ENCODE measurements around the gene MAP3K3. TPM values are rescaled to one million over a fixed set of nuclear protein-coding genes. Genes with fewer than 3 reads are reported as not detected.

MAP3K3 gene
- total and polyA plus RNA-seq, 9 of the 15 experiments (the other 6 are each of a cell fraction or from before 2014, with no cell fraction given) = 0.69 to 16.5 (median 12.1) TPM

GRCh38 chr17:63675607-63676546 is 53.7 kb downstream of the MAP3K3 start (continued):
- TF ChIP-seq MTA3 (IDR thresholded peaks at IDR 0.05; ENCODE audit: borderline replicate concordance) = peak; percentile 67; the same call in 1 of the 2 replicates
- TF ChIP-seq, protein P1, sequence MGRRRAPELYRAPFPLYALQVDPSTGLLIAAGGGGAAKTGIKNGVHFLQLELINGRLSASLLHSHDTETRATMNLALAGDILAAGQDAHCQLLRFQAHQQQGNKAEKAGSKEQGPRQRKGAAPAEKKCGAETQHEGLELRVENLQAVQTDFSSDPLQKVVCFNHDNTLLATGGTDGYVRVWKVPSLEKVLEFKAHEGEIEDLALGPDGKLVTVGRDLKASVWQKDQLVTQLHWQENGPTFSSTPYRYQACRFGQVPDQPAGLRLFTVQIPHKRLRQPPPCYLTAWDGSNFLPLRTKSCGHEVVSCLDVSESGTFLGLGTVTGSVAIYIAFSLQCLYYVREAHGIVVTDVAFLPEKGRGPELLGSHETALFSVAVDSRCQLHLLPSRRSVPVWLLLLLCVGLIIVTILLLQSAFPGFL (CRISPR knock-in tag; IDR thresholded peaks at IDR 0.05) = peak; percentile 25; the same call in 1 of the 2 replicates
- TF ChIP-seq, protein P2, sequence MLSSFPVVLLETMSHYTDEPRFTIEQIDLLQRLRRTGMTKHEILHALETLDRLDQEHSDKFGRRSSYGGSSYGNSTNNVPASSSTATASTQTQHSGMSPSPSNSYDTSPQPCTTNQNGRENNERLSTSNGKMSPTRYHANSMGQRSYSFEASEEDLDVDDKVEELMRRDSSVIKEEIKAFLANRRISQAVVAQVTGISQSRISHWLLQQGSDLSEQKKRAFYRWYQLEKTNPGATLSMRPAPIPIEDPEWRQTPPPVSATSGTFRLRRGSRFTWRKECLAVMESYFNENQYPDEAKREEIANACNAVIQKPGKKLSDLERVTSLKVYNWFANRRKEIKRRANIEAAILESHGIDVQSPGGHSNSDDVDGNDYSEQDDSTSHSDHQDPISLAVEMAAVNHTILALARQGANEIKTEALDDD (IDR thresholded peaks at IDR 0.05) = no peak
- peak; percentile 80; the same call in 1 of the 2 replicates for TF ChIP-seq SPI1 (IDR thresholded peaks at IDR 0.05; ENCODE audit: borderline replicate concordance, low read depth, low read length)
- TF ChIP-seq NFIC (IDR thresholded peaks at IDR 0.05) = peak; percentile 100
- peak; percentile 43; the same call in 1 of the 2 replicates for TF ChIP-seq VEZF1 (CRISPR knock-in tag; IDR thresholded peaks at IDR 0.05)
- TF ChIP-seq ZBTB17 (CRISPR knock-in tag; IDR thresholded peaks at IDR 0.05) = peak; percentile 25; the same call in 1 of the 2 replicates
- TF ChIP-seq, protein P3, sequence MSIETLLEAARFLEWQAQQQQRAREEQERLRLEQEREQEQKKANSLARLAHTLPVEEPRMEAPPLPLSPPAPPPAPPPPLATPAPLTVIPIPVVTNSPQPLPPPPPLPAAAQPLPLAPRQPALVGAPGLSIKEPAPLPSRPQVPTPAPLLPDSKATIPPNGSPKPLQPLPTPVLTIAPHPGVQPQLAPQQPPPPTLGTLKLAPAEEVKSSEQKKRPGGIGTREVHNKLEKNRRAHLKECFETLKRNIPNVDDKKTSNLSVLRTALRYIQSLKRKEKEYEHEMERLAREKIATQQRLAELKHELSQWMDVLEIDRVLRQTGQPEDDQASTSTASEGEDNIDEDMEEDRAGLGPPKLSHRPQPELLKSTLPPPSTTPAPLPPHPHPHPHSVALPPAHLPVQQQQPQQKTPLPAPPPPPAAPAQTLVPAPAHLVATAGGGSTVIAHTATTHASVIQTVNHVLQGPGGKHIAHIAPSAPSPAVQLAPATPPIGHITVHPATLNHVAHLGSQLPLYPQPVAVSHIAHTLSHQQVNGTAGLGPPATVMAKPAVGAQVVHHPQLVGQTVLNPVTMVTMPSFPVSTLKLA (conservative IDR thresholded peaks at IDR 0.05) = 0 out of 4 replicates have a peak, but pooled peaks of 1 of the 2 experiments have one; percentile 34
- TF ChIP-seq ATF7 (IDR thresholded peaks at IDR 0.05) = no peak; the same call in 1 of the 2 replicates
- peak; percentile 66 for TF ChIP-seq POLR2AphosphoS5 (IDR thresholded peaks at IDR 0.05; ENCODE audit: control insufficient read depth, insufficient read depth, low read depth, low read length)
- 0 out of 2 replicates have a peak, but pooled peaks have one; percentile 37 for TF ChIP-seq XRCC5 (IDR thresholded peaks at IDR 0.05; ENCODE audit: low read depth, low read length)
- no peak for TF ChIP-seq HNRNPH1 (optimal IDR thresholded peaks at IDR 0.05; ENCODE audit: low read depth, low read length)
- peak in 1 of 2 experiments; percentile 47; a peak in 1 of 4 replicates for TF ChIP-seq FOXK2 (conservative IDR thresholded peaks at IDR 0.05 in 1 of 2, IDR thresholded peaks at IDR 0.05 in 1 of 2; ENCODE audit: low read depth in 2 of 2)
- TF ChIP-seq ZBTB9 (CRISPR knock-in tag; IDR thresholded peaks at IDR 0.05) = peak; percentile 55; the same call in 1 of the 2 replicates
- TF ChIP-seq SMARCC2 (IDR thresholded peaks at IDR 0.05; ENCODE audit: low read depth) = peak; percentile 57; the same call in 1 of the 2 replicates
- TF ChIP-seq SRSF3 (IDR thresholded peaks at IDR 0.05; ENCODE audit: insufficient read depth, low read length) = no peak
- no peak for TF ChIP-seq ZBED1 (IDR thresholded peaks at IDR 0.05)
- TF ChIP-seq ZEB2 (IDR thresholded peaks at IDR 0.05) = 0 out of 2 replicates have a peak, but pooled peaks have one; percentile 17
- TF ChIP-seq NEUROD1 (IDR thresholded peaks at IDR 0.05; ENCODE audit: borderline replicate concordance, low read depth, low read length, partially characterized antibody) = peak; percentile 16
- TF ChIP-seq TBP (optimal IDR thresholded peaks at IDR 0.05; ENCODE audit: low read depth, low read length) = peak; percentile 46
